ENCODE data around the gene MFSD6. TPM values are rescaled to one million over a fixed set of nuclear protein-coding genes. Genes with fewer than 3 reads are reported as not detected.

Gene MFSD6
- total and polyA plus RNA-seq, 9 donors: 7.7 to 68.1 (median 11.8) TPM

- WGBS, 3 donors: 53 to 61% (median 53%) methylated on average over 2 of the region's 2 CpGs
- H3K9me3 ChIP-seq: no peaks in the 10 kb centered on the region
- H3K27me3 ChIP-seq: no peaks in the 10 kb centered on the region
- intact Hi-C loops (cut with DNase I): no loop called here
- TF ChIP-seq, protein P1, sequence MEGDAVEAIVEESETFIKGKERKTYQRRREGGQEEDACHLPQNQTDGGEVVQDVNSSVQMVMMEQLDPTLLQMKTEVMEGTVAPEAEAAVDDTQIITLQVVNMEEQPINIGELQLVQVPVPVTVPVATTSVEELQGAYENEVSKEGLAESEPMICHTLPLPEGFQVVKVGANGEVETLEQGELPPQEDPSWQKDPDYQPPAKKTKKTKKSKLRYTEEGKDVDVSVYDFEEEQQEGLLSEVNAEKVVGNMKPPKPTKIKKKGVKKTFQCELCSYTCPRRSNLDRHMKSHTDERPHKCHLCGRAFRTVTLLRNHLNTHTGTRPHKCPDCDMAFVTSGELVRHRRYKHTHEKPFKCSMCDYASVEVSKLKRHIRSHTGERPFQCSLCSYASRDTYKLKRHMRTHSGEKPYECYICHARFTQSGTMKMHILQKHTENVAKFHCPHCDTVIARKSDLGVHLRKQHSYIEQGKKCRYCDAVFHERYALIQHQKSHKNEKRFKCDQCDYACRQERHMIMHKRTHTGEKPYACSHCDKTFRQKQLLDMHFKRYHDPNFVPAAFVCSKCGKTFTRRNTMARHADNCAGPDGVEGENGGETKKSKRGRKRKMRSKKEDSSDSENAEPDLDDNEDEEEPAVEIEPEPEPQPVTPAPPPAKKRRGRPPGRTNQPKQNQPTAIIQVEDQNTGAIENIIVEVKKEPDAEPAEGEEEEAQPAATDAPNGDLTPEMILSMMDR (IDR thresholded peaks at IDR 0.05): no peak
- TF ChIP-seq POLR2A (IDR thresholded peaks at IDR 0.05) (no peak), EP300 (IDR thresholded peaks at IDR 0.05) (no peak)
- H3K4me1 ChIP-seq (ENCODE audit: insufficient read depth): peaks cover 9% of the 10 kb centered on the region
- no peaks in the 10 kb centered on the region for H3K36me3 ChIP-seq
- no peak for DNase-seq
- no peak overlapping the region for H3K27ac ChIP-seq
- no peak overlapping the region for H3K4me3 ChIP-seq
Observed at GRCh38 chr2:190446193-190446592, 38.0 kb downstream of the MFSD6 start.

- H3K9me3 ChIP-seq: no peaks in the 10 kb centered on the region
- H3K4me3 ChIP-seq: no peak overlapping the region
- peaks cover 6% of the 10 kb centered on the region for H3K4me1 ChIP-seq (ENCODE audit: insufficient read depth)
- intact Hi-C loops (cut with DNase I): no loop called here
- no peaks in the 10 kb centered on the region for H3K36me3 ChIP-seq
- WGBS, 3 donors: 76 to 78% (median 78%) methylated on average over 3 of the region's 3 CpGs
- no peak for DNase-seq
- H3K27me3 ChIP-seq: no peaks in the 10 kb centered on the region
- H3K27ac ChIP-seq: no peak overlapping the region
- no peak for TF ChIP-seq EP300 (IDR thresholded peaks at IDR 0.05)
- TF ChIP-seq, protein P1 (IDR thresholded peaks at IDR 0.05): no peak
- TF ChIP-seq POLR2A (IDR thresholded peaks at IDR 0.05): no peak
Observed at GRCh38 chr2:190446750-190447516, 38.8 kb downstream of the MFSD6 start.

GRCh38 chr2:190447766-190448165 is 39.6 kb downstream of the MFSD6 start:
- no peak for TF ChIP-seq POLR2A (IDR thresholded peaks at IDR 0.05)
- no peak for TF ChIP-seq EP300 (IDR thresholded peaks at IDR 0.05)
- TF ChIP-seq, protein P1 (IDR thresholded peaks at IDR 0.05): no peak
- Histone ChIP-seq H3K27ac (no peak overlapping the region), H3K4me1 (ENCODE audit: insufficient read depth) (peaks cover 4% of the 10 kb centered on the region), H3K9me3 (no peaks in the 10 kb centered on the region), H3K4me3 (no peak overlapping the region), H3K36me3 (no peaks in the 10 kb centered on the region), H3K27me3 (no peaks in the 10 kb centered on the region)
- intact Hi-C loops (cut with DNase I): no loop called here
- DNase-seq: no peak

GRCh38 chr2:190449925-190450324 is 41.8 kb downstream of the MFSD6 start:
- no peak for TF ChIP-seq POLR2A (IDR thresholded peaks at IDR 0.05)
- TF ChIP-seq, protein P1 (IDR thresholded peaks at IDR 0.05): no peak
- TF ChIP-seq EP300 (IDR thresholded peaks at IDR 0.05): no peak
- intact Hi-C loops (cut with DNase I): no loop called here
- 91 to 96% (median 95%) methylated on average over 3 of the region's 3 CpGs for WGBS, 3 donors

More at GRCh38 chr2:190449925-190450324, 41.8 kb downstream of the MFSD6 start:
- H3K36me3 ChIP-seq: no peaks in the 10 kb centered on the region
- H3K9me3 ChIP-seq: no peaks in the 10 kb centered on the region
- no peak overlapping the region for H3K27ac ChIP-seq
- H3K4me1 ChIP-seq (ENCODE audit: insufficient read depth): no peaks in the 10 kb centered on the region
- DNase-seq: no peak
- H3K4me3 ChIP-seq: no peak overlapping the region
- H3K27me3 ChIP-seq: no peaks in the 10 kb centered on the region

All from ovary (tissue), 9 donors.